ENCODE measurements around the gene TFRC.
A peak's percentile ranks its signal among the peaks of the same experiment; 100 is the strongest.

Gene TFRC

GRCh38 chr3:196081834-196082618 is at the start of gene TFRC:
Gene TFRC (minus strand): TSS chr3:196082090. CDS start chr3:196077099, 4,991 bp downstream.
- Histone ChIP-seq H3K4me1 (ENCODE audit: control insufficient read depth, insufficient read depth, low read length, unreplicated experiment) (peaks cover 9% of the 10 kb centered on the region), H3K36me3 (ENCODE audit: insufficient read depth, low read length) (no peaks in the 10 kb centered on the region), H3K79me2 (ENCODE audit: control insufficient read depth, insufficient read depth, low read length, unreplicated experiment) (peaks cover 44% of the 10 kb centered on the region), H2AFZ (ENCODE audit: low read length, unreplicated experiment) (peak within 1 kb of the TSS; percentile 96), H3K4me3 (ENCODE audit: low read depth, low read length) (peak within 1 kb of the TSS; percentile 80), H3K27ac (ENCODE audit: low read depth, low read length) (peak within 1 kb of the TSS; percentile 61), H3K27me3 (ENCODE audit: insufficient read depth, low read length) (no peaks in the 10 kb centered on the region)

GRCh38 chr3:196128172-196128843 is 46.4 kb upstream of the TFRC start:
- no peaks in the 10 kb centered on the region for H3K4me1 ChIP-seq (ENCODE audit: control insufficient read depth, insufficient read depth, low read length, unreplicated experiment)
- H3K27me3 ChIP-seq (ENCODE audit: insufficient read depth, low read length), result no peaks in the 10 kb centered on the region
- no peaks in the 10 kb centered on the region for H3K36me3 ChIP-seq (ENCODE audit: insufficient read depth, low read length)
- H3K27ac ChIP-seq (ENCODE audit: low read depth, low read length), result no peak overlapping the region
- no peak overlapping the region for H2AFZ ChIP-seq (ENCODE audit: low read length, unreplicated experiment)
- no peaks in the 10 kb centered on the region for H3K79me2 ChIP-seq (ENCODE audit: control insufficient read depth, insufficient read depth, low read length, unreplicated experiment)
- H3K4me3 ChIP-seq (ENCODE audit: low read depth, low read length), result no peak overlapping the region

GRCh38 chr3:196127308-196128040 is 45.6 kb upstream of the TFRC start:
- Histone ChIP-seq H3K79me2 (ENCODE audit: control insufficient read depth, insufficient read depth, low read length, unreplicated experiment) (no peaks in the 10 kb centered on the region), H2AFZ (ENCODE audit: low read length, unreplicated experiment) (no peak overlapping the region), H3K27ac (ENCODE audit: low read depth, low read length) (no peak overlapping the region), H3K4me1 (ENCODE audit: control insufficient read depth, insufficient read depth, low read length, unreplicated experiment) (no peaks in the 10 kb centered on the region), H3K4me3 (ENCODE audit: low read depth, low read length) (no peak overlapping the region), H3K36me3 (ENCODE audit: insufficient read depth, low read length) (no peaks in the 10 kb centered on the region), H3K27me3 (ENCODE audit: insufficient read depth, low read length) (no peaks in the 10 kb centered on the region)

- no peaks in the 10 kb centered on the region for H3K27me3 ChIP-seq (ENCODE audit: insufficient read depth, low read length)
- H3K4me1 ChIP-seq (ENCODE audit: control insufficient read depth, insufficient read depth, low read length, unreplicated experiment), result no peaks in the 10 kb centered on the region
- H3K4me3 ChIP-seq (ENCODE audit: low read depth, low read length), result no peak overlapping the region
- H3K79me2 ChIP-seq (ENCODE audit: control insufficient read depth, insufficient read depth, low read length, unreplicated experiment), result no peaks in the 10 kb centered on the region
- H3K27ac ChIP-seq (ENCODE audit: low read depth, low read length), result no peak overlapping the region
- H2AFZ ChIP-seq (ENCODE audit: low read length, unreplicated experiment), result no peak overlapping the region
- H3K36me3 ChIP-seq (ENCODE audit: insufficient read depth, low read length), result no peaks in the 10 kb centered on the region
Observed at GRCh38 chr3:196124608-196125007, 42.7 kb upstream of the TFRC start.

GRCh38 chr3:196122688-196123046 is 40.8 kb upstream of the TFRC start:
- H3K36me3 ChIP-seq (ENCODE audit: insufficient read depth, low read length), result no peaks in the 10 kb centered on the region
- no peaks in the 10 kb centered on the region for H3K27me3 ChIP-seq (ENCODE audit: insufficient read depth, low read length)
- no peak overlapping the region for H2AFZ ChIP-seq (ENCODE audit: low read length, unreplicated experiment)
- no peak overlapping the region for H3K27ac ChIP-seq (ENCODE audit: low read depth, low read length)
- no peaks in the 10 kb centered on the region for H3K4me1 ChIP-seq (ENCODE audit: control insufficient read depth, insufficient read depth, low read length, unreplicated experiment)
- H3K79me2 ChIP-seq (ENCODE audit: control insufficient read depth, insufficient read depth, low read length, unreplicated experiment), result no peaks in the 10 kb centered on the region
- no peak overlapping the region for H3K4me3 ChIP-seq (ENCODE audit: low read depth, low read length)

- Histone ChIP-seq H3K4me1 (ENCODE audit: control insufficient read depth, insufficient read depth, low read length, unreplicated experiment) (no peaks in the 10 kb centered on the region), H2AFZ (ENCODE audit: low read length, unreplicated experiment) (no peak overlapping the region), H3K27ac (ENCODE audit: low read depth, low read length) (no peak overlapping the region), H3K4me3 (ENCODE audit: low read depth, low read length) (no peak overlapping the region), H3K27me3 (ENCODE audit: insufficient read depth, low read length) (no peaks in the 10 kb centered on the region), H3K79me2 (ENCODE audit: control insufficient read depth, insufficient read depth, low read length, unreplicated experiment) (no peaks in the 10 kb centered on the region), H3K36me3 (ENCODE audit: insufficient read depth, low read length) (no peaks in the 10 kb centered on the region)
Observed at GRCh38 chr3:196122021-196122687, 40.3 kb upstream of the TFRC start.

- no peaks in the 10 kb centered on the region for H3K27me3 ChIP-seq (ENCODE audit: insufficient read depth, low read length)
- no peaks in the 10 kb centered on the region for H3K4me1 ChIP-seq (ENCODE audit: control insufficient read depth, insufficient read depth, low read length, unreplicated experiment)
- H3K79me2 ChIP-seq (ENCODE audit: control insufficient read depth, insufficient read depth, low read length, unreplicated experiment), result no peaks in the 10 kb centered on the region
- no peak overlapping the region for H3K27ac ChIP-seq (ENCODE audit: low read depth, low read length)
- no peak overlapping the region for H3K4me3 ChIP-seq (ENCODE audit: low read depth, low read length)
- no peaks in the 10 kb centered on the region for H3K36me3 ChIP-seq (ENCODE audit: insufficient read depth, low read length)
- no peak overlapping the region for H2AFZ ChIP-seq (ENCODE audit: low read length, unreplicated experiment)
Observed at GRCh38 chr3:196121066-196121465, 39.2 kb upstream of the TFRC start.

- Histone ChIP-seq H3K4me3 (ENCODE audit: low read depth, low read length) (no peak overlapping the region), H2AFZ (ENCODE audit: low read length, unreplicated experiment) (no peak overlapping the region), H3K36me3 (ENCODE audit: insufficient read depth, low read length) (no peaks in the 10 kb centered on the region), H3K4me1 (ENCODE audit: control insufficient read depth, insufficient read depth, low read length, unreplicated experiment) (no peaks in the 10 kb centered on the region), H3K27me3 (ENCODE audit: insufficient read depth, low read length) (no peaks in the 10 kb centered on the region), H3K79me2 (ENCODE audit: control insufficient read depth, insufficient read depth, low read length, unreplicated experiment) (no peaks in the 10 kb centered on the region), H3K27ac (ENCODE audit: low read depth, low read length) (no peak overlapping the region)
Observed at GRCh38 chr3:196120291-196120951, 38.5 kb upstream of the TFRC start.

GRCh38 chr3:196117809-196118208 is 35.9 kb upstream of the TFRC start:
- Histone ChIP-seq H3K4me3 (ENCODE audit: low read depth, low read length) (no peak overlapping the region), H3K79me2 (ENCODE audit: control insufficient read depth, insufficient read depth, low read length, unreplicated experiment) (no peaks in the 10 kb centered on the region), H3K27ac (ENCODE audit: low read depth, low read length) (no peak overlapping the region), H3K4me1 (ENCODE audit: control insufficient read depth, insufficient read depth, low read length, unreplicated experiment) (no peaks in the 10 kb centered on the region), H3K27me3 (ENCODE audit: insufficient read depth, low read length) (no peaks in the 10 kb centered on the region), H2AFZ (ENCODE audit: low read length, unreplicated experiment) (no peak overlapping the region), H3K36me3 (ENCODE audit: insufficient read depth, low read length) (no peaks in the 10 kb centered on the region)

- H2AFZ ChIP-seq (ENCODE audit: low read length, unreplicated experiment), result no peak overlapping the region
- no peaks in the 10 kb centered on the region for H3K79me2 ChIP-seq (ENCODE audit: control insufficient read depth, insufficient read depth, low read length, unreplicated experiment)
- no peak overlapping the region for H3K4me3 ChIP-seq (ENCODE audit: low read depth, low read length)
- no peaks in the 10 kb centered on the region for H3K27me3 ChIP-seq (ENCODE audit: insufficient read depth, low read length)
- H3K27ac ChIP-seq (ENCODE audit: low read depth, low read length), result no peak overlapping the region
- H3K4me1 ChIP-seq (ENCODE audit: control insufficient read depth, insufficient read depth, low read length, unreplicated experiment), result no peaks in the 10 kb centered on the region
- no peaks in the 10 kb centered on the region for H3K36me3 ChIP-seq (ENCODE audit: insufficient read depth, low read length)
Observed at GRCh38 chr3:196115678-196116083, 33.8 kb upstream of the TFRC start.
